Activated naive CD8-positive, alpha-beta T cell (primary cell): Measurements from ENCODE around the gene KIF6.

Experiments used
- H3K27ac Mint-ChIP-seq: one replicate; pipeline ENCODE4 v1.8.0; 2021; ENCODE audit warnings: mixed read lengths
- H3K27me3 Mint-ChIP-seq: one replicate; pipeline ENCODE4 v1.8.0; 2021; ENCODE audit warnings: mixed read lengths
- H3K36me3 Mint-ChIP-seq: one replicate; pipeline ENCODE4 v1.8.0; 2021; ENCODE audit warnings: mixed read lengths
- H3K4me1 Mint-ChIP-seq: one replicate; pipeline ENCODE4 v1.8.0; 2021; ENCODE audit warnings: low read depth, mixed read lengths
- H3K4me3 Mint-ChIP-seq: one replicate; pipeline ENCODE4 v1.8.0; 2021; ENCODE audit warnings: mild to moderate bottlenecking, mixed read lengths
- H3K9me3 Mint-ChIP-seq: one replicate; pipeline ENCODE4 v1.8.0; 2021; ENCODE audit warnings: low read depth, mixed read lengths

The KIF6 gene

DNA sequence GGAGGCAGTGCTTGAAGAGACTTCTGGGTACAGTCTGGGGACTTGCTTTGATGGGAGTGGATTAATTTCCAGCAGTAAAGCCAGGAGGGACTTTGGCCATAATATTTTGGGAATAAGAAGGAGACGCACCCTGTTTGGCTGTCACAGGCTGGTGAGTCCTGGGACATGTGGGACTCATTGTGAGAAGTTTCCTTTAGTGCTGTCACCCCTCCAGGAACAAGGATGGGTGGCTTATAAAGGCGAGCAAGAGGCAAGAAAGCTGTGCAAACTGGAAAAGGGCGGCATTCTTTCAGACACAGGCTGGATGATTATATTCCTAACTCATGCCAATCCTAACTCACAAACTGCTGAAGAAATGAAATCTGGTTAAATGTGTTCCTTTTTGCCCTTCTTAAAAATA is 325.2 kb downstream of the KIF6 start:
- no peak overlapping the region for H3K27ac Mint-ChIP-seq
- no peaks in the 10 kb centered on the region for H3K27me3 Mint-ChIP-seq
- no peaks in the 10 kb centered on the region for H3K36me3 Mint-ChIP-seq
- H3K4me3 Mint-ChIP-seq, result no peak overlapping the region
- no peaks in the 10 kb centered on the region for H3K9me3 Mint-ChIP-seq
- H3K4me1 Mint-ChIP-seq, result no peaks in the 10 kb centered on the region

DNA sequence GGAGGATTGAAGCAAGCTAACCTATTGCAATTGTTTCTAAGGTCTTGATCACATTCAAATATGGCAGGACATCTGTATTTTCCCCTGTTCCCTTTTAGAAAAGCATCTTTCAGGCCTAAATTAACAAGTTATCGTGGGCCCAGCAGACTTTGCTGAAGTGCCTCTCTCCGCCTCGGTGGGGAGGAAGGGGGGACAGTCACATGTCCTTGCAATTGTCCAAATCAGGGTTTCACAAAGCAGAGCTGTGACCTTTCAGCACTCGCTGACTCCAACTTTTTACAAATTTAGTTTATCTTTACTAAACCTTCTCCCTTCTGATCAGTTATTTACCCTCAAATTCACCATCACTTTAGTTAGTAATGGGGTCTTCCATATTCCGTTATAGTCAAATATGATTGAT is 328.4 kb downstream of the KIF6 start:
- no peak overlapping the region for H3K4me3 Mint-ChIP-seq
- no peaks in the 10 kb centered on the region for H3K36me3 Mint-ChIP-seq
- H3K4me1 Mint-ChIP-seq, result no peaks in the 10 kb centered on the region
- H3K9me3 Mint-ChIP-seq, result no peaks in the 10 kb centered on the region
- no peak overlapping the region for H3K27ac Mint-ChIP-seq
- no peaks in the 10 kb centered on the region for H3K27me3 Mint-ChIP-seq

DNA sequence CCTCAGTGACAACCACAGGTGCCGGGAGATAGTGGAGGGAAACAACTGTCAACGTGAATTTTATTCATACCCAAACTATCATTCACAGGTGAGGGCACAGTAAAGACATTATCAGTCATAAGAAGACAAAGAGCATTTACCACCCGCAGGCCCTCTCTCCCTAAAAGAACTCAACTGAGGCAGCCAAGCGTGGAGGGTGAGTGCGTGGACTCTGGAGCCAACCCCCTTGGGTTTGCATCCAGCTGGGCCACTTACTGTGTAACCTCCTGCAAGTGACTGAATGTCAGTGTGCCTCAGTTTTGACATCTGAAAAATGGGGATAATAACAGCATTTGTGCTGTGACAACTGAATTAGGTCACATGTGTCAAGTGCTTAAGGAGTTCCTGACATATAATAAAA is 332.1 kb downstream of the KIF6 start:
- Mint-ChIP-seq H3K27ac (no peak overlapping the region), H3K4me1 (no peaks in the 10 kb centered on the region)

DNA sequence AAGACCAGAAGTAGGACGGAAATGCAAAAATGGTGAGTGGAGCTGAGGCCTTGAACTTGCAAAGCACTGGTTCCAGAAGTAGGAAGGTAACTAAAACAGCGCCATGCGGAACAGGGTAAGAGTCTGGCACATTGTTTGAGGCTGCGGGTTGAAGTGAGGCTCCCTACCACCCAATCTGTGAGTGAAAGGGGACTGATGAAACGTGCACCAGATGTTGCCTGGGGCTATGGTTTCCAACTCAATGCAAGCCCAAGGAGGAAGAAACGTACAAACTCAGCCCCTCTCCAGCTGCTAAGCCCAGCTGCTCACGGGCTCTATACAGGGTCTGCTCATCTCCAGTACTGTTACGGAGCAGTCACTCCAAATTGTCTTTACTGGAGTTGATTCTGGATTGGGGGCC is 334.0 kb downstream of the KIF6 start:
- H3K4me1 Mint-ChIP-seq, result no peaks in the 10 kb centered on the region
- peaks cover 6% of the 10 kb centered on the region for H3K27me3 Mint-ChIP-seq
- no peak overlapping the region for H3K4me3 Mint-ChIP-seq
- no peak overlapping the region for H3K27ac Mint-ChIP-seq
- no peaks in the 10 kb centered on the region for H3K9me3 Mint-ChIP-seq
- H3K36me3 Mint-ChIP-seq, result no peaks in the 10 kb centered on the region

More for the DNA sequence above, 332.1 kb downstream of the KIF6 start:
- no peaks in the 10 kb centered on the region for H3K9me3 Mint-ChIP-seq
- H3K4me3 Mint-ChIP-seq, result no peak overlapping the region
- H3K27me3 Mint-ChIP-seq, result no peaks in the 10 kb centered on the region
- no peaks in the 10 kb centered on the region for H3K36me3 Mint-ChIP-seq

DNA sequence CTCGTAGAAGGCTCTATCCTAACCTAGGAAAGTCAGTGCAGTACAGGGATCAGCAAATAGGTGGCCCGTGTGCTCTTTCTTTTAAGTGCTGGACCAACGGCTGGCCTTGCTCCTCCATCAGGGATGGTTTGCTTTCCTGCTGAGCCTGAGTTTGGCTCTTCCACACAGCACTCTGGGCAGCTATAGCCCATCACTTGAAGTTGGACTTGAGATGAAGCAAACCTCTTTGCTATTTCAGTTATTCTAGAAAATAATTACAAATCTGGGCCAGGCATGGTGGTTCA is 335.8 kb downstream of the KIF6 start:
- no peaks in the 10 kb centered on the region for H3K4me1 Mint-ChIP-seq
- H3K27ac Mint-ChIP-seq, result no peak overlapping the region
- H3K9me3 Mint-ChIP-seq, result no peaks in the 10 kb centered on the region
- H3K27me3 Mint-ChIP-seq, result peaks cover 8% of the 10 kb centered on the region
- H3K36me3 Mint-ChIP-seq, result no peaks in the 10 kb centered on the region
- H3K4me3 Mint-ChIP-seq, result no peak overlapping the region

DNA sequence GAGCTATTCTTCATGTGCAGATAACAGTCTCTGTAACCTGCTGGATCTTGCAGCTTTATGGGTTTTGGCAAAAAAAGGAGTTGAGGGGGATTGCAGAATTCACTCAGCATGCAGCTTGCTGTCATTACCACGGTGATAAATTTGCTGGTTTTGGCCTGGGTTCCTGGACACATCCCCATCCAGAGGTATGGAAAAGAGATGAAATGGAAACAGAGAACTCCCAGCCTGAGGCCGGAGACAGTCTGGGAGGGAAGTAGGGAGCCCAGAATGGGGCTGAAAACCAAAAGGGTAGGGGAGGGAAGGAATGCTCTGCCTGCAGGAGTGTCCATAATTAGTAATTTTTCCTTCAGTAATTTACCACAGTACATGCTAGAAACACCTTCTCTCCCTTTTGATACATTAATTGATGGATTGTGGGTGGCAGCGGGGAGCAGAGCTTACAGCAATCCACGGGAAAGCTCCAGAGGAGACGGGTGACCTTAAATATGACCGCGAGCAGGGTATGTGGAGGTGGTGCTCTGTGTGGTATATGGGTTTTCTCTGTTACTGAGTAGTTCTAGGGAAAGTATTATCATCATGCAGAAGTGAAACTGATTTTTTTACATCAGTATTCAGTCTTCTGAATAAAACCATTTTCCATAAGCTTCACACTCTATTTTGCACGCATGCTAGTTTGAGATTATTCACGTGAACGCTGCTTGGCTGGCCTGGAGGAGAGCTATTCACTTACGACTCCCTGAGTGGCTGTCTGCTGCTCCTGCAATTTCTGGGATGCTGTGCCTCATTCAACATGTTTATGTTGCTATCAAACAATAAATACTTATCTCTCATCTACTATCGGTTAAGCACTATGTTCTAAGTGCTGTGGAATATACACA is 336.4 kb downstream of the KIF6 start:
- Mint-ChIP-seq H3K27ac (no peak overlapping the region), H3K4me3 (no peak overlapping the region), H3K4me1 (no peaks in the 10 kb centered on the region), H3K9me3 (no peaks in the 10 kb centered on the region), H3K36me3 (no peaks in the 10 kb centered on the region), H3K27me3 (peaks cover 8% of the 10 kb centered on the region)

DNA sequence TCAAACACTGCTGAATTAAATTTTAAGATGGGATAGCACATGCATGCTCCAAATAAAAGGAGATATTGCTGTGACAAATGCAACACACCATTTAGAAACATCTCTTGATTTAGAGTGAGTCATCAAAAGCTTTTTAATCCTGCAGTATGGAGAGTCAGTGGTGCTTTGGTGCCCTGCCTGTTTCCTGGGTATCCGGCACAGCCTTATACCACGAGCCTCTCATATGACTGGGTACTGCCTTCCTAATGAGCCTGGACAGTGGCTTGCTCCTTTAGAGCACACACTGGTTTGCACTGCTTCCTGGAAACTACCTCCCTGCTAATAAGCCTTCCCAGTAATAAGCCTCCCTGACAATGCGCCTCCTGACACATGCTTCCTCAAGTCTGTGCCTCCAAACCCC is 337.4 kb downstream of the KIF6 start:
- Mint-ChIP-seq H3K27ac (no peak overlapping the region), H3K4me1 (no peaks in the 10 kb centered on the region), H3K4me3 (no peak overlapping the region), H3K36me3 (no peaks in the 10 kb centered on the region), H3K9me3 (no peaks in the 10 kb centered on the region), H3K27me3 (peaks cover 8% of the 10 kb centered on the region)

DNA sequence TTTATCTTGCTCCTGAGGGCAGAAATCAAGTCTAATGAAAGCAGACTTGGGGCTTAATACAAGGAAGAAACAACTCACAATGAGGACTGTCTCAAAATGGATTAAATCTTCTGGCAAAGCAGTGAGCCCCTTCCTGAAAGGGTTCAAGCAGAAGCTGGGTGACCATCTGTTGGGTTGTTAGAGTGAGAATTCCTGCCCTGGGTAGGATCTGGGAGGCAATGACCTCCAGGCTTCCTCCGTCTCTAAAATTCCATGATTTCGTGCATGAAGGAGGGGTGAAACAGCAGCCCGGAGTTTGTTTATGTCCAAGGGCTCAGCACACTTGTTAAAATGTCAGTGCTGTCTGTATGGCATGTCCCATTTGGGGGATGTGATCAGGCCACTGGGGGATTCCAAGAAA is 338.7 kb downstream of the KIF6 start:
- H3K27me3 Mint-ChIP-seq, result peaks cover 8% of the 10 kb centered on the region
- no peaks in the 10 kb centered on the region for H3K4me1 Mint-ChIP-seq
- H3K9me3 Mint-ChIP-seq, result no peaks in the 10 kb centered on the region
- no peaks in the 10 kb centered on the region for H3K36me3 Mint-ChIP-seq
- no peak overlapping the region for H3K27ac Mint-ChIP-seq
- H3K4me3 Mint-ChIP-seq, result no peak overlapping the region

DNA sequence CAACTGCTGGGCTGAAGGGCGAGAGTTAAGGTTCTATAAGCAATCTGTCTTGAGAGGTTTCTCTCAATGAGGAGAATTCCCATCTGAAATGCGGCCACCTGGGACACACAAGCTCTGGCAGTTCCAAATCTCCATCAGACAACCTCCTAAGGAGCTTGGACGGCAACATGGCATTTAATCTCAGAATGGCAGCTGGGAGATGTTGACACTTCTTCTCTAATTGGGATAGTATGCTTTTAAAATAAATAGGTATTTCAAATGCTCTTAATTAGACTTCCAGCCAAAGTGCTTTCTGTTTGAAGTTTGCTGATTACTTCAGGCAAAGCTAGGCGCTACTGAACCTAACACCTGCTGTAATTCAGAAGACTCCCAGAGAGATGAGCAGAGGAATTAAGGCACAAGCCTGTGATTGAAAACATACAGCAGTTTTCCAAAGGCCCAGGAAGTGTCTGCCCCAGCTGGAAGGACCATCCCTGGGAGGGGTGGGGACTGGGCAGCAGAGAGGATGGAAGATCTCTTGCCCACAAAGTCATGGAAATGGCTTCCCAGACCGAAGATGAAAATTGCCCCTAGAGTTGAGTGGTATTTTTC is 343.6 kb downstream of the KIF6 start:
- Mint-ChIP-seq H3K4me1 (no peaks in the 10 kb centered on the region), H3K27me3 (peaks cover 3% of the 10 kb centered on the region), H3K27ac (no peak overlapping the region), H3K4me3 (no peak overlapping the region), H3K36me3 (no peaks in the 10 kb centered on the region), H3K9me3 (no peaks in the 10 kb centered on the region)

DNA sequence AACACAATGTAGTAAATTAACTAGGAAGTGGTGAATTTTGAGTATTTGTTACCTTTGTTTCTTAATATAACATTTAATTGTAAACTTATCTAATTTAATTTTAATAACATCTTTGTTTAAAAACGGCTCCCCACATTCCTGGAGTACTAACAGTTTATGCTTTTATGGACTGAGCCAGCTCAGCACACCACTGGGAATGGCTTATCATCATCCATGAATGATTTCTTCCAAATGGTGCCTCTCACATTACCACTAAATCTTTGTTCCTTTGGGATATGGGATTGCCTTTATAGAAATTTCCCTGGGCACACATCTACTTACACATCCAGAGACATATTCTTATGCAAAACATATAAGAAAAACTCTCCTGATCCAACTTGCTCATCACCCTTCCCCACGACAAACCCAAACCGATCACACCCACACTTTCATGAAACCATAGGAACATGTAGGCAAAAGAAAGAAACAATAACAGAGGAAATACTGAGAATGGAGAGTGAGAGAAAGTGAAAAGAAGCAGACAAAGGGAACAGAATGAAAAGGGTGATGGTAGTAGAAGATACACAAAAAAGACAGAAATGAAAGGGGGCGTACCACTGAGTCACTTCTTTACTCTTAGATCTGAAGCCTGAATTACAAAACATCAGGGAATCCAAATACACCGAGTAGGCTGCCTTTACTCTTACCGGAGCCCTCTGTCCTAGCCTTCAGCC is 344.2 kb downstream of the KIF6 start:
- Mint-ChIP-seq H3K27ac (no peak overlapping the region), H3K36me3 (no peaks in the 10 kb centered on the region), H3K27me3 (no peaks in the 10 kb centered on the region), H3K4me3 (no peak overlapping the region), H3K9me3 (no peaks in the 10 kb centered on the region), H3K4me1 (no peaks in the 10 kb centered on the region)

DNA sequence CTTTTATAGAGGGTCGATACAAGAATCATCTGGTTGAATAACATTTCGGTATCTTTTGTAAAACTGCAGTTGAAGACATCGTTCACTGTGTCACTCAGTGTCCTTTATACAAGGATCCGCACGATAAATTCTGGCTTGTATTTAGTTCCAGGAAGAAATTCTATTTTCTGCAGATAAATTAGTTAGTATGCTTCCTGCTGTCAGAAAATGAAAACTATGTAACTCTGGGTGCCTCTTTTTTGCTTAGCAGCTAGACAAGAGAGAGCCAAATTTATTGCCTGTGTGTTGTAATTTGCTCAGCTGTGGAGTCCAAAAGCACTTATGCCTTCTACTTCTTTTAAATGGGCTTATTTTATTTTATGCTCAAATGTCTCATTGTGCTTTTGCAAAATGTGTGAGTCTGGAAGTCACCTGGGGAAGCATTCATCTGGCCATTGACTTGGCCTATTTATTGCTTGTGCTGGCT is 346.2 kb downstream of the KIF6 start:
- no peaks in the 10 kb centered on the region for H3K36me3 Mint-ChIP-seq
- no peaks in the 10 kb centered on the region for H3K4me1 Mint-ChIP-seq
- no peaks in the 10 kb centered on the region for H3K9me3 Mint-ChIP-seq
- H3K27me3 Mint-ChIP-seq, result no peaks in the 10 kb centered on the region
- H3K4me3 Mint-ChIP-seq, result no peak overlapping the region
- no peak overlapping the region for H3K27ac Mint-ChIP-seq

DNA sequence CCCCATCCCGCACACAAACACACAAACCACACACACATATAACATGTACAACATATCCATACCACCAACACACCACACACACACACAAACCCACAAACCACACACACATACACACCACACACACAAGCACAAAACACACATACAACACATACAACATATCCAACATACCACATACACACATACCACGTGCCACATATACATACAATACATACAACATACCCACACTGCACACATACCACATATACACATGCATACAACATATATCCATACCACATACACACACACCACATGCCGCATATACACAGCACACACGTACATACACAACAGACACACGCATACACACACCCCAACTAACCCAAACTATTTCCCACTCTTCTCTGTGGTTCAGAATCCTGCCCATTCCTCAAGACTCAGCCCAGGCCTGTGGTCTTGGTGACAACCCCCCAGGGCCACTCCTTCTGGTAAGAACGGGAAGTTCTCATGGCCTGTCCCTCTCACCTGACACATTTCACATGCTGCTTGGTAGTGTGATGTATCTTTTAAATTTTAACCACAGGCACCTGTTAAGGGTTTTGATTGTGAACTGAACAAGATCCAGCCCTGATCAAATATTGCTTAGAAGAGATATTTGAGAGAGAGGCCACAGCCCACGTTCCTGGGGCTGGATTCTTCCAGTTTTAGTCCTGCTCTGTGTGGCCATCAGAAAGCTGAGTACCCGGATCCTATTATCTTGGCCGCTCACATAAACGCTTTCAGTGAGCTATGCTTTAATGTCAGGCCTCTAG is 346.8 kb downstream of the KIF6 start:
- Mint-ChIP-seq H3K27ac (no peak overlapping the region), H3K27me3 (no peaks in the 10 kb centered on the region), H3K9me3 (no peaks in the 10 kb centered on the region), H3K4me1 (no peaks in the 10 kb centered on the region), H3K4me3 (no peak overlapping the region), H3K36me3 (no peaks in the 10 kb centered on the region)

DNA sequence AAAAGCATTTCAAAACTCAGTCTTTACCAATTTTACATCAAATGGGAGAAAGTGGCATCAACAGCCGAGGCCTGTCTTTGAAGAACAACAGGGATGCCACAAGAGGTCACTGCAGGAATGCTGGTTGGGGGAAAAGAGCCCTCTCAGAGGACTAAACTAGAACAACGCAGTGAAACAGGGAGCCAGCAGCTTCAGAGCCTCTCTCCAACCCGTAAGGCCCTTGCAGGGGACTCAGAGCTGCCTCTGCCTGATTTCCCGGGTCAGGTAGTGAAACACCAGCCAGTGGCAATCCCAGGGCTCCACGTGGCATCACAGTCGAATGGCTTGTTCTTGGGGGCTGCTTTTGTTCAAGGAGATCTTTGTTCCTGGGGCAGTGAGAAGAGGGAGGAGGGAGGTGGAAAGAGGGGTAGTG is 347.7 kb downstream of the KIF6 start:
- no peaks in the 10 kb centered on the region for H3K9me3 Mint-ChIP-seq
- no peak overlapping the region for H3K27ac Mint-ChIP-seq
- H3K36me3 Mint-ChIP-seq, result no peaks in the 10 kb centered on the region
- no peaks in the 10 kb centered on the region for H3K27me3 Mint-ChIP-seq
- no peak overlapping the region for H3K4me3 Mint-ChIP-seq
- H3K4me1 Mint-ChIP-seq, result no peaks in the 10 kb centered on the region

DNA sequence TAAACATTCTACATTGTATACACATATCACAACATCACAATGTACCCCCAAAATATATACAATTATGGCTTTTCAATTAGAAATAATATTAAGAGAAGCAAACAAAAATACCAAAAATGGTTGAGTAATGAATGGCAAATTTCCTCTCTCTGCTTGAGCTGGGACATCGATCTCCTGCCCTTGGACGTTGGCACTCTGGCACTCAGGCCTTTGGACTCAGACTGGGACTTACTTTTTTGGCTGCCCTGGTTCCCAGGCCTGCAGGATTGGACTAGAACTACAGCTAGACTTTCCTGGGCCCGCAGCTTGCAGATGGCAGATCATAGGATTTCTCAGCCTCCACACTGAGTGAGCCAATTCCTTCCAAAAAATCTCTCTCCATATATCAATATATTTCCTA is 349.8 kb downstream of the KIF6 start:
- Mint-ChIP-seq H3K9me3 (no peaks in the 10 kb centered on the region), H3K4me3 (no peak overlapping the region), H3K27ac (no peak overlapping the region), H3K4me1 (no peaks in the 10 kb centered on the region), H3K36me3 (no peaks in the 10 kb centered on the region), H3K27me3 (no peaks in the 10 kb centered on the region)

DNA sequence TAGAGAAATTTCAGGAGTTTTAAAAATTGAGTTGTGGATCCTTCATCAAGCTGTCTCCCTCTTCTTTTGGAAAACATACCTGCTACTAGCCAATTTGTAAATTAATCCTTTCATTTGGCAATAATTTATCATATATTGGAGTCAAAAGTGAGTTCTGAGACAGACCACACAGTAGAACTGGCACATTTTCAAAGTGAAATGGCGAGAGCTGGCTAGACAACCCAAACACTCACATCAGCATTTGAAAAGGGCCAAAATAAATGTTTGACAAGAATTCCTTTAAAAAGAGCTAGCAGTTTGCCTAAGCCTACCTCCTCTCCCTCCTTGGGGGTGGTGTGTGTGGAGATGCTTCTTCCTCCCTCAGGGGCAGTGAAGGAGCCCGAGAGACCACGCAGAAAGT is 354.8 kb downstream of the KIF6 start:
- H3K36me3 Mint-ChIP-seq, result no peaks in the 10 kb centered on the region

More for the DNA sequence above, 354.8 kb downstream of the KIF6 start:
- H3K27me3 Mint-ChIP-seq, result no peaks in the 10 kb centered on the region
- H3K4me1 Mint-ChIP-seq, result no peaks in the 10 kb centered on the region
- no peak overlapping the region for H3K27ac Mint-ChIP-seq
- H3K4me3 Mint-ChIP-seq, result no peak overlapping the region
- H3K9me3 Mint-ChIP-seq, result no peaks in the 10 kb centered on the region
